ENCODE results near the gene FXYD7. TPM values are rescaled to one million over a fixed set of nuclear protein-coding genes. Genes with fewer than 3 reads are reported as not detected.

The FXYD7 gene
- total and polyA plus RNA-seq, 2 of the 13 experiments (the other 11 are each of a cell fraction or from before 2014, with no cell fraction given), result 0.55 TPM; not detected in 1

DNA sequence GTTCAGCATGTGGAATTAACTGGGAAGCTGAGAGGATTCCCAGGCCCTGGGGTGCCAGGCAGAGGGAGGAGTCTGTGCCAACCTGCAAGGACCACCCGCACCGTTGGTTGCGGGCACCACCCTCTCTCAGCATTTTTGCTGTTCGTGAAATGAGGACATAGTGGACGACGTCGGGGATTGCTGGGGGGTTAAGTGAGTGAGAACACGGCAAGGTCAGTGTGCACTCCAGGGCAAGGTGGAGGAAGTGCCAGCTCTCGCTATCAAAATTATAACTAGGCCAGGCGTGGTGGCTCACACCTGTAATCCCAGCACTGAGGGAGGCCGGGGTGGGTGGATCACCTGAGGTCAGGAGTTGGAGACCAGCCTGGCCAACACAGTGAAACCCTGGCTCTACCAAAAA lies 25.3 kb upstream of the FXYD7 start:
- H3K79me2 ChIP-seq (ENCODE audit: insufficient read depth, low read length), result no peaks in the 10 kb centered on the region
- CTCF ChIA-PET (ENCODE audit: low intra/inter-chr PET ratio, low total read pairs), result no interaction called here
- no peak for TF ChIP-seq ELF1 (CRISPR knock-in tag; IDR thresholded peaks at IDR 0.05)
- no peak for TF ChIP-seq HCFC1 (IDR thresholded peaks at IDR 0.05; ENCODE audit: low read depth, low read length)
- no peak for TF ChIP-seq SP140L (CRISPR knock-in tag; IDR thresholded peaks at IDR 0.05; ENCODE audit: borderline replicate concordance)
- TF ChIP-seq SYNCRIP (IDR thresholded peaks at IDR 0.05; ENCODE audit: insufficient read depth, low read depth, low read length), result no peak
- TF ChIP-seq, protein P1, sequence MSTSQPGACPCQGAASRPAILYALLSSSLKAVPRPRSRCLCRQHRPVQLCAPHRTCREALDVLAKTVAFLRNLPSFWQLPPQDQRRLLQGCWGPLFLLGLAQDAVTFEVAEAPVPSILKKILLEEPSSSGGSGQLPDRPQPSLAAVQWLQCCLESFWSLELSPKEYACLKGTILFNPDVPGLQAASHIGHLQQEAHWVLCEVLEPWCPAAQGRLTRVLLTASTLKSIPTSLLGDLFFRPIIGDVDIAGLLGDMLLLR (CRISPR knock-in tag; IDR thresholded peaks at IDR 0.05), result no peak
- TF ChIP-seq ZNF367 (CRISPR knock-in tag; IDR thresholded peaks at IDR 0.05; ENCODE audit: borderline replicate concordance), result no peak
- TF ChIP-seq ZNF883 (CRISPR knock-in tag; IDR thresholded peaks at IDR 0.05; ENCODE audit: not compliant biosample characterization), result no peak
- TF ChIP-seq ZNF614 (CRISPR knock-in tag; IDR thresholded peaks at IDR 0.05; ENCODE audit: borderline replicate concordance), result no peak
- TF ChIP-seq, protein P2, sequence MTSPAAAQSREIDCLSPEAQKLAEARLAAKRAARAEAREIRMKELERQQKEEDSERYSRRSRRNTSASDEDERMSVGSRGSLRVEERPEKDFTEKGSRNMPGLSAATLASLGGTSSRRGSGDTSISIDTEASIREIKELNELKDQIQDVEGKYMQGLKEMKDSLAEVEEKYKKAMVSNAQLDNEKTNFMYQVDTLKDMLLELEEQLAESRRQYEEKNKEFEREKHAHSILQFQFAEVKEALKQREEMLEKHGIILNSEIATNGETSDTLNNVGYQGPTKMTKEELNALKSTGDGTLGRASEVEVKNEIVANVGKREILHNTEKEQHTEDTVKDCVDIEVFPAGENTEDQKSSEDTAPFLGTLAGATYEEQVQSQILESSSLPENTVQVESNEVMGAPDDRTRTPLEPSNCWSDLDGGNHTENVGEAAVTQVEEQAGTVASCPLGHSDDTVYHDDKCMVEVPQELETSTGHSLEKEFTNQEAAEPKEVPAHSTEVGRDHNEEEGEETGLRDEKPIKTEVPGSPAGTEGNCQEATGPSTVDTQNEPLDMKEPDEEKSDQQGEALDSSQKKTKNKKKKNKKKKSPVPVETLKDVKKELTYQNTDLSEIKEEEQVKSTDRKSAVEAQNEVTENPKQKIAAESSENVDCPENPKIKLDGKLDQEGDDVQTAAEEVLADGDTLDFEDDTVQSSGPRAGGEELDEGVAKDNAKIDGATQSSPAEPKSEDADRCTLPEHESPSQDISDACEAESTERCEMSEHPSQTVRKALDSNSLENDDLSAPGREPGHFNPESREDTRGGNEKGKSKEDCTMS (CRISPR knock-in tag; conservative IDR thresholded peaks at IDR 0.05), result no peak
- TF ChIP-seq, protein P3, sequence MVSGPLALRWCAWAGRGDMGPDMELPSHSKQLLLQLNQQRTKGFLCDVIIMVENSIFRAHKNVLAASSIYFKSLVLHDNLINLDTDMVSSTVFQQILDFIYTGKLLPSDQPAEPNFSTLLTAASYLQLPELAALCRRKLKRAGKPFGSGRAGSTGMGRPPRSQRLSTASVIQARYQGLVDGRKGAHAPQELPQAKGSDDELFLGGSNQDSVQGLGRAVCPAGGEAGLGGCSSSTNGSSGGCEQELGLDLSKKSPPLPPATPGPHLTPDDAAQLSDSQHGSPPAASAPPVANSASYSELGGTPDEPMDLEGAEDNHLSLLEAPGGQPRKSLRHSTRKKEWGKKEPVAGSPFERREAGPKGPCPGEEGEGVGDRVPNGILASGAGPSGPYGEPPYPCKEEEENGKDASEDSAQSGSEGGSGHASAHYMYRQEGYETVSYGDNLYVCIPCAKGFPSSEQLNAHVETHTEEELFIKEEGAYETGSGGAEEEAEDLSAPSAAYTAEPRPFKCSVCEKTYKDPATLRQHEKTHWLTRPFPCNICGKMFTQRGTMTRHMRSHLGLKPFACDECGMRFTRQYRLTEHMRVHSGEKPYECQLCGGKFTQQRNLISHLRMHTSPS (CRISPR knock-in tag; IDR thresholded peaks at IDR 0.05; ENCODE audit: low read depth), result no peak
- no peak for TF ChIP-seq TBX3 (IDR thresholded peaks at IDR 0.05; ENCODE audit: borderline replicate concordance)
- no peak for TF ChIP-seq SRY (CRISPR knock-in tag; IDR thresholded peaks at IDR 0.05)
- TF ChIP-seq PHF8 (CRISPR knock-in tag; IDR thresholded peaks at IDR 0.05), result no peak
- TF ChIP-seq, protein P4, sequence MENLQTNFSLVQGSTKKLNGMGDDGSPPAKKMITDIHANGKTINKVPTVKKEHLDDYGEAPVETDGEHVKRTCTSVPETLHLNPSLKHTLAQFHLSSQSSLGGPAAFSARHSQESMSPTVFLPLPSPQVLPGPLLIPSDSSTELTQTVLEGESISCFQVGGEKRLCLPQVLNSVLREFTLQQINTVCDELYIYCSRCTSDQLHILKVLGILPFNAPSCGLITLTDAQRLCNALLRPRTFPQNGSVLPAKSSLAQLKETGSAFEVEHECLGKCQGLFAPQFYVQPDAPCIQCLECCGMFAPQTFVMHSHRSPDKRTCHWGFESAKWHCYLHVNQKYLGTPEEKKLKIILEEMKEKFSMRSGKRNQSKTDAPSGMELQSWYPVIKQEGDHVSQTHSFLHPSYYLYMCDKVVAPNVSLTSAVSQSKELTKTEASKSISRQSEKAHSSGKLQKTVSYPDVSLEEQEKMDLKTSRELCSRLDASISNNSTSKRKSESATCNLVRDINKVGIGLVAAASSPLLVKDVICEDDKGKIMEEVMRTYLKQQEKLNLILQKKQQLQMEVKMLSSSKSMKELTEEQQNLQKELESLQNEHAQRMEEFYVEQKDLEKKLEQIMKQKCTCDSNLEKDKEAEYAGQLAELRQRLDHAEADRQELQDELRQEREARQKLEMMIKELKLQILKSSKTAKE (CRISPR knock-in tag; IDR thresholded peaks at IDR 0.05; ENCODE audit: borderline replicate concordance), result no peak
- TF ChIP-seq ZNF510 (CRISPR knock-in tag; IDR thresholded peaks at IDR 0.05; ENCODE audit: low read depth), result no peak
- TF ChIP-seq SPEN (CRISPR knock-in tag; IDR thresholded peaks at IDR 0.05; ENCODE audit: low read depth), result no peak

More for the DNA sequence above, 25.3 kb upstream of the FXYD7 start:
- FAIRE-seq (no peak), DNase-seq (ENCODE audit: low spot score) (no peak), ATAC-seq (no peak)
- POLR2A ChIA-PET, result no interaction called here
- in situ Hi-C loops (cut with HindIII; ENCODE audit: extremely low pct_ligation_motif_present, low pct_unique_long_range_greater_than_20kb) (no loop called here), intact Hi-C loops (cut with micrococcal nuclease; ENCODE audit: unreplicated experiment) (no loop called here)
- Histone ChIP-seq H3K27ac (ENCODE audit: extremely low read length, insufficient read depth, low read length) (no peak overlapping the region), H3K9ac (ENCODE audit: insufficient read depth, low read depth, low read length) (no peak overlapping the region), H3K4me1 (ENCODE audit: insufficient read depth, low read length) (peaks cover 99% of the 10 kb centered on the region), H2AFZ (ENCODE audit: low read length) (no peak overlapping the region), H3K27me3 (ENCODE audit: control insufficient read depth in 1 of 2, insufficient read depth in 2 of 2, low read length in 2 of 2) (0 out of 5 replicates have a peak, but pooled peaks cover 0 to 6% of the 10 kb centered on the region in 2 experiments), H3K36me3 (replicated peaks in 1 of 2; ENCODE audit: control insufficient read depth in 1 of 2, insufficient read depth in 2 of 2, low read length in 2 of 2) (no peaks in the 10 kb centered on the region), H4K20me1 (ENCODE audit: insufficient read depth, low read length) (no peaks in the 10 kb centered on the region), H3K9me3 (ENCODE audit: low read length) (no peaks in the 10 kb centered on the region), H3K4me3 (replicated peaks in 1 of 3; ENCODE audit: insufficient read depth in 1 of 3, low read depth in 2 of 3, low read length in 3 of 3) (no peak overlapping the region), H3K4me2 (ENCODE audit: low read depth, low read length) (no peak overlapping the region)
- 78% methylated on average over 11 of the region's 11 CpGs for WGBS (ENCODE audit: low lambda C conversion rate)
- no TSS peak for BruUV-seq (replicated peaks)

Measured in HepG2 (cell line).